Sigmoid colon (tissue), 7 donors: ENCODE data around the gene SRRM2. TPM values are rescaled to one million over a fixed set of nuclear protein-coding genes. Genes with fewer than 3 reads are reported as not detected.
A peak's percentile ranks its signal among the peaks of the same experiment; 100 is the strongest.

Experiments
- DNase-seq: peaks from one replicate; pipeline ENCODE4 v3.0.0-alpha.2; 2019
- H3K27ac ChIP-seq, 4 donors: fragments of 200-600 bp; sonication (generic); one replicate each; pipeline ENCODE4 v1.5.1; 2016 to 2019; ENCODE audit warnings: mild to moderate bottlenecking in 1 of 4
- H3K27me3 ChIP-seq, 3 donors: fragments of 200-600 bp; sonication (generic); one replicate each; pipeline ENCODE4 v1.5.1; 2019; ENCODE audit warnings: mild to moderate bottlenecking in 1 of 3
- H3K36me3 ChIP-seq, 4 donors: fragments of 200-600 bp; sonication (generic); one replicate each; pipeline ENCODE4 v1.5.1; 2016 to 2019
- H3K4me1 ChIP-seq, 4 donors: fragments of 200-600 bp; sonication (generic); one replicate each; pipeline ENCODE4 v1.5.1; 2017 to 2019
- H3K4me3 ChIP-seq, 4 donors: fragments of 200-600 bp; sonication (generic); one replicate each; pipeline ENCODE4 v1.5.1; 2017 to 2019; ENCODE audit warnings: mild to moderate bottlenecking in 2 of 4, moderate library complexity in 1 of 4
- H3K9me3 ChIP-seq, 4 donors: fragments of 200-600 bp in 3 of 4; sonication (generic) in 3 of 4; one replicate each; pipeline versions ENCODE4 v1.5.1 to v1.6.1; 2013 to 2019
- CTCF ChIP-seq, 4 experiments: fragments of 450-650 bp in 3 of 4; fragments of 200-600 bp in 1 of 4; IDR thresholded peaks; one replicate each; pipeline ENCODE4 v1.5.1; 2016 to 2019; ENCODE audit warnings: antibody characterized with exemption in 4 of 4, mild to moderate bottlenecking in 3 of 4, moderate library complexity in 2 of 4
- EP300 ChIP-seq, 4 donors: sonication (generic); formaldehyde crosslinking; IDR thresholded peaks; one replicate each; pipeline ENCODE4 v1.6.1; 2017; ENCODE audit warnings: antibody characterized with exemption in 4 of 4
- POLR2A ChIP-seq, 2 donors: fragments of 450-650 bp; IDR thresholded peaks; one replicate each; pipeline ENCODE4 v1.6.1; 2016; ENCODE audit warnings: antibody characterized with exemption in 2 of 2, mild to moderate bottlenecking in 2 of 2, moderate library complexity in 2 of 2
- POLR2AphosphoS5 ChIP-seq, 4 donors: sonication (generic); formaldehyde crosslinking; IDR thresholded peaks; one replicate each; pipeline ENCODE4 v1.6.1; 2017; ENCODE audit warnings: antibody characterized with exemption in 4 of 4
- WGBS, 2 donors: extraction: QIAGEN DNeasy Blood & Tissue Kit; methylation state at CpG; one replicate each; pipeline ENCODE4 v1.1.7; 2013; 5-methylcytosine and 5-hydroxymethylcytosine counted together
- intact Hi-C: fragments of 100-400 bp; cut with DNase I; formaldehyde crosslinking; loops from one replicate; pipeline ENCODE4 v1.15.1; 2023
- polyA plus RNA-seq, 3 donors: library from polyadenylated mRNA; stranded (reverse); fragments of 200-250 nt; gene quantifications; one replicate each; pipeline ENCODE4 v1.2.3, GENCODE V29; 2013
- total RNA-seq, 4 donors: library from RNA; depleted of rRNA; stranded (reverse); fragments of >200 nt; gene quantifications; one replicate each; pipeline ENCODE4 v1.1.0, GENCODE V29; 2016
- donor health status: healthy with polysubstance abuse.
- donor health status: Bipolar disorder and iron deficiency.
- donor health status: healthy.

SRRM2 gene
- total and polyA plus RNA-seq, 7 donors = 66.1 to 826 (median 198) TPM

- intact Hi-C loops = no loop called here
- Histone ChIP-seq H3K9me3 (no peaks in the 10 kb centered on the region), H3K36me3 (no peaks in the 10 kb centered on the region), H3K27ac (no peak overlapping the region), H3K4me3 (no peak overlapping the region), H3K4me1 (no peaks in the 10 kb centered on the region), H3K27me3 (peaks cover 0 to 41% (median 34%) of the 10 kb centered on the region in 3 donors)
- peak; percentile 35 for DNase-seq
- no peak for TF ChIP-seq CTCF (IDR thresholded peaks at IDR 0.05)
- no peak for TF ChIP-seq POLR2AphosphoS5 (IDR thresholded peaks at IDR 0.05)
- TF ChIP-seq EP300 (IDR thresholded peaks at IDR 0.05) = no peak
- 66 to 85% methylated on average over 20 of the region's 20 CpGs for WGBS, 2 donors
Measured at GRCh38 chr16:2814551-2815298, 62.3 kb downstream of the SRRM2 start.

- H3K4me3 ChIP-seq = no peak overlapping the region
- H3K27me3 ChIP-seq = peaks cover 0 to 43% (median 34%) of the 10 kb centered on the region in 3 donors
- 83 to 84% methylated on average over 10 of the region's 10 CpGs for WGBS, 2 donors
- H3K4me1 ChIP-seq = no peaks in the 10 kb centered on the region
- intact Hi-C loops = no loop called here
- H3K9me3 ChIP-seq = no peaks in the 10 kb centered on the region
- no peak overlapping the region for H3K27ac ChIP-seq
- no peaks in the 10 kb centered on the region for H3K36me3 ChIP-seq
- TF ChIP-seq POLR2AphosphoS5 (IDR thresholded peaks at IDR 0.05) = no peak
- no peak for TF ChIP-seq CTCF (IDR thresholded peaks at IDR 0.05)
- no peak for TF ChIP-seq POLR2A (IDR thresholded peaks at IDR 0.05)
- TF ChIP-seq EP300 (IDR thresholded peaks at IDR 0.05) = no peak
- peak; percentile 36 for DNase-seq
Measured at GRCh38 chr16:2815299-2815771, 62.9 kb downstream of the SRRM2 start.

- peak within 1 kb of the TSS in 1 of 4 donors; percentile 18 for H3K4me3 ChIP-seq
- peaks cover 0 to 40% (median 27%) of the 10 kb centered on the region in 3 donors for H3K27me3 ChIP-seq
- peak; percentile 63 for DNase-seq
- no peak within 1 kb of the TSS for H3K27ac ChIP-seq
- no peak for TF ChIP-seq EP300 (IDR thresholded peaks at IDR 0.05)
- WGBS, 2 donors = 68 to 75% methylated on average over 28 of the region's 28 CpGs
- H3K9me3 ChIP-seq = no peaks in the 10 kb centered on the region
- intact Hi-C loops = no loop called here
- H3K36me3 ChIP-seq = no peaks in the 10 kb centered on the region
- no peaks in the 10 kb centered on the region for H3K4me1 ChIP-seq
Measured at GRCh38 chr16:2816751-2817339, 64.4 kb downstream of the SRRM2 start, which contains the start of gene PRSS21. PRSS21 (plus strand) TSS chr16:2817237; CDS start chr16:2817269, 32 bp downstream.

- DNase-seq = peak; percentile 52
- peak overlapping the region in 1 of 4 donors; percentile 18 for H3K4me3 ChIP-seq
- no peaks in the 10 kb centered on the region for H3K4me1 ChIP-seq
- no peak overlapping the region for H3K27ac ChIP-seq
- H3K27me3 ChIP-seq = peaks cover 0 to 39% (median 22%) of the 10 kb centered on the region in 3 donors
- no peaks in the 10 kb centered on the region for H3K36me3 ChIP-seq
- no peaks in the 10 kb centered on the region for H3K9me3 ChIP-seq
- intact Hi-C loops = no loop called here
- TF ChIP-seq POLR2AphosphoS5 (IDR thresholded peaks at IDR 0.05) = no peak
- TF ChIP-seq EP300 (IDR thresholded peaks at IDR 0.05) = no peak
- no peak for TF ChIP-seq POLR2A (IDR thresholded peaks at IDR 0.05)
- TF ChIP-seq CTCF (IDR thresholded peaks at IDR 0.05) = no peak
- WGBS, 2 donors = 82 to 83% methylated on average over 68 of the region's 68 CpGs
Measured at GRCh38 chr16:2817340-2818271, 65.2 kb downstream of the SRRM2 start.
